GM12872 (cell line): ENCODE measurements around the gene CYRIA.

Experiments used
- TF ChIP-seq, protein P1 (sequence below): IDR thresholded peaks from 3 replicates; pipeline ENCODE4 v1.5.1; 2011; ENCODE audit warnings: low read depth, mild to moderate bottlenecking, low read length, moderate library complexity; ENCODE audit not compliant: insufficient read depth

The CYRIA gene

GRCh38 chr2:16660556-16660955, 5.1 kb downstream of the CYRIA start:
- TF ChIP-seq, protein P1, sequence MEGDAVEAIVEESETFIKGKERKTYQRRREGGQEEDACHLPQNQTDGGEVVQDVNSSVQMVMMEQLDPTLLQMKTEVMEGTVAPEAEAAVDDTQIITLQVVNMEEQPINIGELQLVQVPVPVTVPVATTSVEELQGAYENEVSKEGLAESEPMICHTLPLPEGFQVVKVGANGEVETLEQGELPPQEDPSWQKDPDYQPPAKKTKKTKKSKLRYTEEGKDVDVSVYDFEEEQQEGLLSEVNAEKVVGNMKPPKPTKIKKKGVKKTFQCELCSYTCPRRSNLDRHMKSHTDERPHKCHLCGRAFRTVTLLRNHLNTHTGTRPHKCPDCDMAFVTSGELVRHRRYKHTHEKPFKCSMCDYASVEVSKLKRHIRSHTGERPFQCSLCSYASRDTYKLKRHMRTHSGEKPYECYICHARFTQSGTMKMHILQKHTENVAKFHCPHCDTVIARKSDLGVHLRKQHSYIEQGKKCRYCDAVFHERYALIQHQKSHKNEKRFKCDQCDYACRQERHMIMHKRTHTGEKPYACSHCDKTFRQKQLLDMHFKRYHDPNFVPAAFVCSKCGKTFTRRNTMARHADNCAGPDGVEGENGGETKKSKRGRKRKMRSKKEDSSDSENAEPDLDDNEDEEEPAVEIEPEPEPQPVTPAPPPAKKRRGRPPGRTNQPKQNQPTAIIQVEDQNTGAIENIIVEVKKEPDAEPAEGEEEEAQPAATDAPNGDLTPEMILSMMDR, result no peak

- TF ChIP-seq, protein P1, result no peak
Measured at GRCh38 chr2:16660114-16660513, 5.5 kb downstream of the CYRIA start.

GRCh38 chr2:16658076-16658739, 7.4 kb downstream of the CYRIA start:
- TF ChIP-seq, protein P1, result no peak

DNA sequence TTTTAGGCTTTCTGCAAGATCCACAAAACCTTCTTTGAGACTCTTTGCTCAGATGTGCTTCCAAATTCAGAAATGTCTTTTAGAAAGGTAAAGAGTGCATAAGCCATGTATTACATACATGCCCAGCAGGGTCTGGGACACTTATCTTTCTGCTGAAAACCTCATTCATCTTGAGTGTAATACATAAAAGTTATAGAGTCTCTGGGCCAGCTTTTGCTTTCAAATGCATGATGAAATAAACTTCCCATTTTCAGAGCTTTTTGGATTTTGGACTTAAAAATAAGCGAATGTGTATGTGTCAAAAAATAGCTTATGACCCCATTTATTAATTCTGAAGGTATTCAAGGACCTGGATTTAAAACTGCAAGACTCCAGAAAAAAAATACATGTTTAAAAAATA, 8.0 kb downstream of the CYRIA start:
- TF ChIP-seq, protein P1, result no peak

DNA sequence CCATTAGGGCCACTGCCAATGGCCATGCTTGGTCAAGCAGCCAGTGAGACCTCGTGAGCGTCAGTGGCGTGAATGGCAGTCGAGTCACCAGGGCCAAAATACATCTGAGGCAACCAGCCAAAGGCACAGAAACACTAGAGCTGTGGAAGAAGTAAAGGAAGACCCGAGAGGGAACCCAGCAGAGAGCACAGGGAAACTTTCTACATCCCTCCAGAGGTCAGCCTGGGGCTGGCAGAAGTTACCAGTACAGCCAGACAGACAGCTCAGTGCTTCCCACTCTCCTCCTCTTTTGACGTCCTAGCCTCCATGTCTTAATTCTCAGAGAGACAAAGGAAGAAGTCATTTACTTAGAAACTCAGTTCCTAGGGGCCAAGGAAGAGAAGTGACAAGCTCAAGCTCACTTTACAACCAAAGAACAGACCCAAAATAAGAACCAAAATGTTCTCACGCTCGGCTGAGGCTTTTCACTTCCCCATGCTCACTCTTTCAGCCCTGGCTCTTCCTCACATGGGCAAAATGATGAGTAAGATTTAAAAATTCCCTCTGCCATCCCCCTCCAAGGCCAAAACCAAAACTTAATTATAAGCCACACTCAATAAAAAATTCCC, 8.7 kb downstream of the CYRIA start:
- TF ChIP-seq, protein P1, result no peak

DNA sequence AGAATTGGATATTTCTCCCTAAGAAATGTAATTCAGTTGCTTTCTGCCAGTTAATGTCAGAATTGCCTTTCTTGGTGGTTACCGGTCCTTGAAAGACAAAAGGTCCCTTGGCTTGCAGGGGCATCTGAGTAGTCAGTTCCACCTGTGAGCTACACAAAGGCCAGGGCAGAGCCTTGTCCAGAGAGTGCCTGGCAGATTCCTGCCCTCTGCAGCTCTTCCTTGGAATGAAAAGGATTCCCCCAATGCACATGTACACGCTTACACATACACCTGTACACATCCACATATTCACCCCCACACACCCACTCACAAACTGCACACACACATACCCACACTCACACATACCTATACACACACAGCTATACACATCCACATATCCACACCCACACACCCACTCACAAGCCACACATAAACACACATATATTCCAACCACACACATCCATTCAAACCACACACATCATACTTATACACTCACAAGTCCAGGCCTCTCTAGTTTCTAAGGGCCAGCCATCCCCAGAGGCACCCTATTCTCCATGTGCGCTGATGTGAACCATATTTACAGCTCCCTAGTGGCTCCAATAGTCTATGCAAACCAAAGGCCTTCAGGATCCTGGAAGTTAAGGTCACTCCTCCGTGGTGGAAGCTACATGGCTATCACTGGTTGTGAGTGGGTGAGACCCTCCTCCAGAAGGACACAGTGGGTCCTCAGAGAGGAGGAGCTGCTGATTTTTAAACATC, 9.6 kb downstream of the CYRIA start:
- TF ChIP-seq, protein P1, result no peak

- TF ChIP-seq, protein P1, result no peak
Measured at GRCh38 chr2:16655445-16655837, 10.2 kb downstream of the CYRIA start.
